DND-41 (cell line): ENCODE data around the gene MGAT4A.

Source experiments
- CTCF ChIP-seq: IDR thresholded peaks from 2 replicates; pipeline ENCODE4 v1.5.1; 2012; ENCODE audit warnings: borderline replicate concordance, low read length, moderate library complexity, mild to moderate bottlenecking; ENCODE audit not compliant: poor library complexity, severe bottlenecking; ENCODE audit errors: extremely low read depth
- EZH2 ChIP-seq: IDR thresholded peaks from 3 replicates; pipeline ENCODE4 v1.6.1; 2012; ENCODE audit warnings: borderline replicate concordance, low read depth, mild to moderate bottlenecking, moderate library complexity, low read length, inconsistent platforms; ENCODE audit not compliant: severe bottlenecking

- TF ChIP-seq CTCF (no peak), EZH2 (no peak)
Measured at GRCh38 chr2:98764499-98764898, 33.6 kb upstream of the MGAT4A start.
